Hepatic stellate cell (primary cell): ENCODE results near the gene AJAP1.
"Not testable (repeated sequence)": the region's sequence is repeated elsewhere in the genome, so short reads cannot be mapped to it uniquely, and the experiment has no call there.

Source experiments
- DNase-seq: peaks from one replicate; pipeline ENCODE4 v3.0.0; 2011; ENCODE audit warnings: low spot score

AJAP1 gene

GRCh38 chr1:4657960-4658541 lies 3.6 kb downstream of the AJAP1 start:
- no peak for DNase-seq

GRCh38 chr1:4658643-4659628 lies 4.5 kb downstream of the AJAP1 start:
- no peak for DNase-seq

GRCh38 chr1:4660917-4661594 lies 6.6 kb downstream of the AJAP1 start:
- DNase-seq: no peak

GRCh38 chr1:4661595-4661917 lies 7.1 kb downstream of the AJAP1 start:
- DNase-seq: no peak

GRCh38 chr1:4662168-4662567 lies 7.8 kb downstream of the AJAP1 start:
- DNase-seq: no peak

- DNase-seq: no peak
Measured at GRCh38 chr1:4662723-4663122, 8.3 kb downstream of the AJAP1 start.

- no peak for DNase-seq
Measured at GRCh38 chr1:4664095-4664494, 9.7 kb downstream of the AJAP1 start.

GRCh38 chr1:4664606-4665005 lies 10.2 kb downstream of the AJAP1 start:
- DNase-seq: no peak

GRCh38 chr1:4665456-4665855 lies 11.0 kb downstream of the AJAP1 start:
- DNase-seq: no peak

- DNase-seq: not testable (repeated sequence)
Measured at GRCh38 chr1:4666683-4667082, 12.3 kb downstream of the AJAP1 start.

- no peak for DNase-seq
Measured at GRCh38 chr1:4668743-4669700, 14.6 kb downstream of the AJAP1 start.

- no peak for DNase-seq
Measured at GRCh38 chr1:4670265-4670664, 15.9 kb downstream of the AJAP1 start.

- DNase-seq: no peak
Measured at GRCh38 chr1:4671828-4672227, 17.4 kb downstream of the AJAP1 start.

- no peak for DNase-seq
Measured at GRCh38 chr1:4673494-4673893, 19.1 kb downstream of the AJAP1 start.

GRCh38 chr1:4674117-4674516 lies 19.7 kb downstream of the AJAP1 start:
- DNase-seq: no peak

- no peak for DNase-seq
Measured at GRCh38 chr1:4674676-4675075, 20.3 kb downstream of the AJAP1 start.

- DNase-seq: no peak
Measured at GRCh38 chr1:4675454-4676186, 21.2 kb downstream of the AJAP1 start.

GRCh38 chr1:4676253-4676652 lies 21.8 kb downstream of the AJAP1 start:
- DNase-seq: no peak

- DNase-seq: no peak
Measured at GRCh38 chr1:4677608-4678007, 23.2 kb downstream of the AJAP1 start.

- DNase-seq: no peak
Measured at GRCh38 chr1:4678066-4678717, 23.8 kb downstream of the AJAP1 start.

- no peak for DNase-seq
Measured at GRCh38 chr1:4681026-4681425, 26.6 kb downstream of the AJAP1 start.
